Muscle of leg (tissue), 11 donors: ENCODE data around the gene MAML2. TPM values are rescaled to one million over a fixed set of nuclear protein-coding genes. Genes with fewer than 3 reads are reported as not detected.

Source experiments
- DNase-seq: peaks from one replicate; pipeline ENCODE4 v3.0.0; 2013
- H3K27ac ChIP-seq: one replicate; pipeline ENCODE4 v1.5.1; 2013; ENCODE audit warnings: mild to moderate bottlenecking, low read length, control low read depth
- H3K27me3 ChIP-seq: one replicate; pipeline ENCODE4 v1.6.1; 2013; ENCODE audit warnings: low read length; ENCODE audit not compliant: control insufficient read depth, insufficient read depth
- H3K36me3 ChIP-seq: one replicate; pipeline ENCODE4 v1.6.1; 2013; ENCODE audit warnings: low read length; ENCODE audit not compliant: control insufficient read depth, insufficient read depth
- H3K4me1 ChIP-seq: one replicate; pipeline ENCODE4 v1.6.1; 2013; ENCODE audit warnings: low read length; ENCODE audit not compliant: control insufficient read depth, insufficient read depth
- H3K4me3 ChIP-seq: one replicate; pipeline ENCODE4 v1.5.1; 2013; ENCODE audit warnings: low read length, control low read depth
- H3K9me3 ChIP-seq: replicated peaks from 2 replicates; pipeline ENCODE4 v1.6.1; 2013; ENCODE audit warnings: low read depth, low read length; ENCODE audit not compliant: control insufficient read depth
- WGBS: methylation state at CpG from one replicate; pipeline ENCODE4 v1.1.5; 2013; ENCODE audit warnings: missing lambda C conversion rate; ENCODE audit not compliant: insufficient coverage; 5-methylcytosine and 5-hydroxymethylcytosine counted together
- polyA plus RNA-seq, 8 donors: library from polyadenylated mRNA; unstranded; fragments of 120-200 nt; gene quantifications; one replicate each; pipeline versions ENCODE4 v1.2.1 to v1.2.3, GENCODE V29; 2013; ENCODE audit warnings: inconsistent platforms in 1 of 8, low replicate concordance in 1 of 8; ENCODE audit not compliant: insufficient read length in 8 of 8, insufficient read depth in 1 of 8
- total RNA-seq: library from RNA; stranded (reverse); fragments of 120-200 nt; gene quantifications from one replicate; pipeline ENCODE4 v1.2.4, GENCODE V29; 2013

Gene MAML2
- total and polyA plus RNA-seq, 9 donors, result 4.0 to 7.8 (median 5.7) TPM

DNA sequence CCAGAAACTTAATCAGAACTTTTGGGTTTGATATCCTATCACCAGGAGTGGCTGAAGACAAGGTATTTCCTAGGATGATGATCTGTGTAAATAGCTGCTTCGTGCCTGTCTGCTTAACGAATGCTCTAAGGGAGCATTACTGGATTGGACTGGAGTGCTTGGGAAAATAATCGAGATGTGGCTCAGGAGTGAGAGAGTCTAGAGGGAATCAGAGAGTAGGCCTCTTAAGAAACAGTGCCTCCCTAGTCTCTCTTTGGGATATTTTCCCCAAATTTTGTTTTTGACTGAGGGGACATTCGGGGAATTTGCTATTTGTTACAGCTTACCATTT, 2.5 kb downstream of the MAML2 start:
- H3K36me3 ChIP-seq, result peaks cover 2% of the 10 kb centered on the region
- peaks cover 31% of the 10 kb centered on the region for H3K4me1 ChIP-seq
- no peaks in the 10 kb centered on the region for H3K9me3 ChIP-seq
- no peak for DNase-seq
- H3K4me3 ChIP-seq, result peak overlapping the region; percentile 14
- peak overlapping the region; percentile 77 for H3K27ac ChIP-seq
- no peaks in the 10 kb centered on the region for H3K27me3 ChIP-seq
- 81% methylated on average over 3 of the region's 4 CpGs for WGBS

GRCh38 chr11:96339706-96340554, 3.1 kb downstream of the MAML2 start:
- Histone ChIP-seq H3K27me3 (no peaks in the 10 kb centered on the region), H3K4me3 (peak overlapping the region; percentile 14), H3K9me3 (no peaks in the 10 kb centered on the region), H3K4me1 (peaks cover 31% of the 10 kb centered on the region), H3K27ac (peak overlapping the region; percentile 77), H3K36me3 (peaks cover 2% of the 10 kb centered on the region)
- no peak for DNase-seq
- WGBS, result 65% methylated on average over 3 of the region's 7 CpGs

- DNase-seq, result peak; percentile 82
- no peaks in the 10 kb centered on the region for H3K9me3 ChIP-seq
- peak overlapping the region; percentile 14 for H3K4me3 ChIP-seq
- peak overlapping the region; percentile 77 for H3K27ac ChIP-seq
- H3K36me3 ChIP-seq, result peaks cover 2% of the 10 kb centered on the region
- WGBS, result 59% methylated on average over 7 of the region's 13 CpGs
- peaks cover 31% of the 10 kb centered on the region for H3K4me1 ChIP-seq
- H3K27me3 ChIP-seq, result no peaks in the 10 kb centered on the region
Observed at GRCh38 chr11:96338910-96339705, 3.9 kb downstream of the MAML2 start.

- peaks cover 2% of the 10 kb centered on the region for H3K36me3 ChIP-seq
- peak; percentile 53 for DNase-seq
- no peak overlapping the region for H3K27ac ChIP-seq
- no peaks in the 10 kb centered on the region for H3K27me3 ChIP-seq
- no peaks in the 10 kb centered on the region for H3K9me3 ChIP-seq
- no peak overlapping the region for H3K4me3 ChIP-seq
- peaks cover 27% of the 10 kb centered on the region for H3K4me1 ChIP-seq
- WGBS, result 89% methylated on average over 1 of the region's 6 CpGs
Observed at GRCh38 chr11:96337541-96338431, 5.2 kb downstream of the MAML2 start.

DNA sequence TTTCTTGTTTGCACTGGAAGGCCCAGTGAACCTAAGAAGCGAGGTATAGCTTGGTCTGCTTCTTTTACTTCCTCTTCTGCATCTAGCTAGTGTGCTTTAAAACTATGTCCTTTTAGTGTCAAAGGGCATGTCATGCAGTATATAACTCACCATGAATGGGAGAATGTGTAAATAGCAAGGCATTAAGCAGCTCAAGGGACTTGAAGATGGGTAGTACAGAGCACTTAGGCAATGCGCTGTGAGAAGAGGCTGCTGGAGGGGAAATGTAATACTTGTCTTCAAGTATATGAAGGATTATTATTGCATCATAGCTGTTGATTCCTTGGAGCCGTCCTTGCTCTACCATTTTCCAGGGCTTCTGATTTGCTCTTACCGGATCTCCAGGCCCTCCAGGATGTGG, 7.6 kb downstream of the MAML2 start:
- no peaks in the 10 kb centered on the region for H3K9me3 ChIP-seq
- H3K4me3 ChIP-seq, result no peak overlapping the region
- H3K27ac ChIP-seq, result no peak overlapping the region
- no peaks in the 10 kb centered on the region for H3K27me3 ChIP-seq
- DNase-seq, result no peak
- H3K36me3 ChIP-seq, result peaks cover 2% of the 10 kb centered on the region
- 33% methylated on average over 2 of the region's 4 CpGs for WGBS
- peaks cover 16% of the 10 kb centered on the region for H3K4me1 ChIP-seq

DNA sequence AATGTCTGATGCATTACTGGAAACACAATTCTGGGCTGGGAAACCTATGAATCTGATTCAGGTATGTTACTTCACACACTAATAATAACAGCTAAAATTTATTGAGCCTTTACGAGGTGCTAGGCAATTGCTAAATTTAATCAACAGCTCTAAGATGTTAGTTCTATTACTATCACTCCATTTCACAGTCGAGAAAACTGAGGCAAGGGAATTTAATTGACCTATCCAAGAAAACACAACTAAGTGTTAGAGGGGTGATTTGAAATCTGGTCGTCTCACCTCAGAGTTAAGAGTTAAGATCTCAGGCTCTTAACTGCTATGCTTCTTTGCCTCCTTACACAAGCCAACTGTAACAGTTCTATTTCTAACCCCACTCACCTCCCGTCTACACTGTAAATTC, 8.8 kb downstream of the MAML2 start:
- no CpG with 5 or more reads among the region's 4 CpGs for WGBS

DNA sequence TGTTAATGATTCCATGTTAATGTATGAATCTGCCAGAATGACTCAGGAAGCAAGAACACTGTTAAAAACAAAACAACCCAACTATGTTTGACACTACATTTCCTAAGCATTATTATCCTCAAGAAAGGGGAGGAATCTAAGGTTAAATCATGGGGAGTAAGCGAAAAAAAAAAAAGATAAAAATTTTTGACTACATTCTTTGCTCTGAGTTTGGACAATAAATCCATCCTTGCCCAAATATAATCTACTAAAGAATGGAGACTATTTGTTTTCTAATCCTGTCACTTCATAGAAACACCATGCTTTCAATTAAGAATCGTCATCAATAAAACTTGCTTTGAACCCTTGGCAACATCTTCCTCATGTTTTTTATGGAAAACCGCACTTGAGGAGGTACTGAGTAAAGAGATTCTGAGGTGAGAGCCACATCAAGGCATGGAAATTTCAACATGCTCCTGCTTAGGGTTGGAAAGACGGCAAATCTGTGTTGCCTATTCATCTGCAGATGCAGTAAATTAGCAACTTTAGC, 9.7 kb downstream of the MAML2 start:
- 80% methylated on average over 2 of the region's 4 CpGs for WGBS

More for the DNA sequence above, 8.8 kb downstream of the MAML2 start:
- H3K9me3 ChIP-seq, result no peaks in the 10 kb centered on the region
- H3K36me3 ChIP-seq, result no peaks in the 10 kb centered on the region
- no peak overlapping the region for H3K27ac ChIP-seq
- peaks cover 6% of the 10 kb centered on the region for H3K4me1 ChIP-seq
- no peaks in the 10 kb centered on the region for H3K27me3 ChIP-seq
- H3K4me3 ChIP-seq, result no peak overlapping the region
- DNase-seq, result no peak

DNA sequence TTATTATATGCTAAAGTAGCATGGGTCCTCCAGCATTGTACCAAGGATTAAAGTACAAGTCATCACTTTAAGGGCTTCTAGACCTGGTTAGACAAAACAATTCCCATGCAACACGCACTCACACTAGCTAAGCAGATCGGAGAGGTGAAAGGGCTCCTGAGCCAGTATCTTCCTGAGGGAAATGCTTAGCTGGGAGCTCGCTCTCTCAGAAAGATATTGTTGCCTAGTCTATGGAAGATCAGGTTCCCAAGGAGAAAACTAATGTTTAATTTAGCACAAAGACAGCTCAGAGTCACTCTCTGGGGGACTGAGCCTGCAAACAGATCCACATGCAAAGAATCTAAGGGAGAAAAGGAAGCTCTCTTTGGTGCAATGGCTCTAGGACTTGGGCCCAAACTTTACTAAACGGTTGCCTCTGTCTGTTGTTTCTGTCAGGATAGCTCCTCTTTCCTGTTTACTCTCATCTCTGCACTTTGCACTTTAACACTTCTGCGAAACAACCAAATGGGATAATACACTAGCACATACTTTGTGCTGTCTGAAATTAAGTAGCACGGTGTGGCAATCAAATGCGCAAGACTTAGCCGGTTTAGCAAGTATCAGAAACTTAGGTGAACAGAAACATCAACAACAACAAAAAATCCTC, 10.7 kb downstream of the MAML2 start:
- H3K4me1 ChIP-seq, result peaks cover 3% of the 10 kb centered on the region
- no peaks in the 10 kb centered on the region for H3K36me3 ChIP-seq
- H3K27ac ChIP-seq, result peak overlapping the region; percentile 18
- no peak overlapping the region for H3K4me3 ChIP-seq
- no peak for DNase-seq
- H3K9me3 ChIP-seq, result no peaks in the 10 kb centered on the region
- 34% methylated on average over 2 of the region's 8 CpGs for WGBS
- H3K27me3 ChIP-seq, result no peaks in the 10 kb centered on the region

More for the DNA sequence above, 9.7 kb downstream of the MAML2 start:
- H3K9me3 ChIP-seq, result no peaks in the 10 kb centered on the region
- H3K27me3 ChIP-seq, result no peaks in the 10 kb centered on the region
- no peak overlapping the region for H3K4me3 ChIP-seq
- no peak overlapping the region for H3K27ac ChIP-seq
- peaks cover 3% of the 10 kb centered on the region for H3K4me1 ChIP-seq
- H3K36me3 ChIP-seq, result no peaks in the 10 kb centered on the region
- no peak for DNase-seq

- no peak for DNase-seq
- 86% methylated on average over 4 of the region's 7 CpGs for WGBS
- Histone ChIP-seq H3K4me1 (peaks cover 3% of the 10 kb centered on the region), H3K27ac (peak overlapping the region; percentile 18), H3K36me3 (no peaks in the 10 kb centered on the region), H3K4me3 (no peak overlapping the region), H3K27me3 (no peaks in the 10 kb centered on the region), H3K9me3 (no peaks in the 10 kb centered on the region)
Observed at GRCh38 chr11:96331699-96332116, 11.3 kb downstream of the MAML2 start.
